GM18907 (cell line): ENCODE measurements around the gene USP35.

Source experiments
- ATAC-seq: cut with Tn5 transposase; IDR thresholded peaks from one replicate; pipeline ENCODE4 v1.9.1; 2021; ENCODE audit warnings: mild to moderate bottlenecking, moderate library complexity; ENCODE audit not compliant: unreplicated experiment

USP35 gene

DNA sequence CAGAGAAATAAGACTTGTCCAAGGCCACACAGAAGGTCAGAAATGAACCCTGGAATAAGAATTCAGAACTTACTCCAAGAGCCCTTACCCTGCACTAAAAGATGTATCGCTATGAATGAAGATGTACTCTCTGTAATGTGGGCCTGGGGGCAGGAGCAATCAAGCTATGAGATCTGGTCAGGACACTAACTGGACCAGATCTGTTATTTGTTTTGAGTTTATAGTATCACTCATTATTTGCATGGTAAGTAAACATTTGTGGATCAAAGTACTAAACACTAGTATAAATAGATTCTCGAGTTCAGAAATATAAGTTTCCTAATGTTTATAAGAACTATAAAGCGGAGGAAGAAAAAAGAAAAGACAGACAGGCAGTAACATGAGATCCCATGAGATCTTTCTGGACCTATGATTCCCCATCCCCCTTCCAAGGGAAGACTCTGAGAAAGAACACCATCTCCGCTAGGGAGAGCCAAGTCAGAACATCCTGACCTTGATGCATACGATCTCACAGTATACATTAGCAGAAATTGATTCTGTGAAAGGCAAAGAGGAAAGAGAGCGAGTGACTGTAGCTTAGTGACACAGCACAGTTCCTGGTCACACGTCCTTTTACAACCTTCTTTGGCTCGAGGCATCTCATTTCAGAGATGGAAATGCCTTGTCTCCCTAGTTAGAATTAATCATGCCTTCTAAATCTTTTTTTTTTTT is 71.2 kb downstream of the USP35 start:
- no peak for ATAC-seq

DNA sequence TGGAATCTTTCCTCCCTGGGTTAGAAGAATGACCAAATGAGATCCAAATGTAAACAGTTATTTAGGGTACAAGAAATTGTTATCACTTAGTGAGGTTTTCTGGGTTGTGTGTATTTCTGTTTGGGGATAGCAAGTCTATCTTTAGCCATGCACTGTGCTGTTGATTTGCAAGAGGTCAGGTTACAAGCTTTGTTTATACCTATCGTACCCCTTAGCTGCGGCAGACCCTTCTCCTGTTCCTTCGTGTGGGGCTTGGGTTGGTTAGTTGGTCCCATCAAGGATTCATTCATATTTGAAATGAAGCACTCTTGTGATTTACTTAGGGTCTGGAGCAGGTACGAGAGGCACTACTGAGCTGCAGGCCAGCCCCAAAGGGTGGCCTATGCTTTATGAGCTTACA is 72.6 kb downstream of the USP35 start:
- no peak for ATAC-seq

DNA sequence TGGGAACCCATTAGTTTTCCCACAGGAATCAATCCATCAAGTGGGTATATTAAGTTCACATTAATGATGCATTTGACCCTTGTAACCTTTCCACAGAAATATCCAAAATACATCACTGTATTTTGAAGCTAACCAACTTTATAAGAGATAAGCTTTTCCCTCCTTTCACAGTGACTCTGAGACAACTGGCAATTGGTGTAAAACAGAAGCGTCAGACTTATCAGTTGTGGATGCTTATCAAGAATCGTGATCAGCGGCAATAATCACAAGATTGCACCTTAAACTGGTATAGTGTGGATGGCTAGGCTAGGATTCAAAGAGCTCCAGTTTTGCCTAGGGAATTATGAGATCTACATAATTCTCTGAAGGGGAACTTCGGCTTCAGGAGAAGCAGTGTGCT is 73.1 kb downstream of the USP35 start:
- no peak for ATAC-seq

DNA sequence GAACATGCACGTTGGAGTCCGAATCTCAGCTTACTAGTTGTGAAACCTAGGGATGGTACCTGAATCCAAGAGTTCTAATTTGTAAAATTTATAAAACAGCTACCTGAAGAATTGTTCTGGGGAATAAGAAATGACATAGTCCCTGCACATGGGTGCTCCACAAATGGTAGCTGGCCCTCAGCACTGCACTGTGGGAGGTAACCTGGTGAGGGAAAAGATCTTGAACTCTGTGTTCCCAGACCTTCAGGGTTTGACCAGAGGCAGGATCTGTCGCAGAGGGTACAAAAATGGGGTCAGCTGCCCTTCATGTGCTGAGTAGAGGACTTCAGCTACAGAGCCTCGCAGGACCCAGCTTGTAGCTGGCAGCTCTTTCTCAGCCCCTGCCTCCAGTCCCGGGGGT is 73.5 kb downstream of the USP35 start:
- no peak for ATAC-seq

DNA sequence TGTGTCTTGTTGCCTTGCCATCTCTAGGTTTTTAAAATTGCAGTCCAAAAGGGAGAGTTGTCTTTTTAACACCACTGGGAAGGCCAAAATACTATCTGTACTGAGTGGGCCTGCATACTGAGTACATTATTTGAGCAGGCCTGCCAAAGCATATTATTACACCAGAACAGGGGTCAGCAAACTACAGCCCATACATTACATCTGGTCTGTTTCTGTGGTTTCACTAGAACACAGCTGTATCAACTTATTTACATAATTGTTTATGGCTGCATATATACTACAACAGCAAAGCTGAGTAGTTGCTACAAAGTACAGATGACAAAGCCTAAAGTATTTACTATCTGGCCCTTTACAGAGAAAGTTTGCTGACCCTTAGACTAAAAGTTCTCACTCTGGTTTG is 74.0 kb downstream of the USP35 start:
- ATAC-seq, result no peak
